ENCODE measurements around the gene FBXO4. TPM values are rescaled to one million over a fixed set of nuclear protein-coding genes. Genes with fewer than 3 reads are reported as not detected.

Gene FBXO4
- total RNA-seq, 1 donor from 2014 or later = 9.5 TPM

DNA sequence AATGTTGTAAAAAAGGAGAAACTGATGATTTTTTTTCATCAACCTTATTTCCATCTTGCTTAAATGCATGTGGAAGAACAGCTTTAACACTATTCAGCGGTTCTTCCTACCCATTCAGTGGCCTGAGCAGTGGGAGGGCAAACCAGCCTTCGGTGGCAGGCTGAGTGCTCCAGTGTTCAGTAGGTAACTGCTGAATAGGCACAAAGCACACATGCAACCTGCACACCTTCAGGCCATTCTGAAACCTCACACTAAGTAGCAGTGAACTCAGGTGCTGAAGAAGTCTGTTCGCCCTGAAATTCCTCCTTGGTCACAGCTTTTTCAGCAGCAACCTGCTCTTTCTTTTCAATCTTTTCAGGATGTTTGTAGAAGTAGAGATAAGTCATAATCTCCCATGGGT is 26.1 kb downstream of the FBXO4 start:
- Histone ChIP-seq H3K4me3 (ENCODE audit: low read depth, low read length) (no peak overlapping the region), H3K36me3 (ENCODE audit: control insufficient read depth, insufficient read depth, low read length) (no peaks in the 10 kb centered on the region), H3K27me3 (ENCODE audit: control insufficient read depth, insufficient read depth, low read length) (no peaks in the 10 kb centered on the region)
- TF ChIP-seq, protein P1, sequence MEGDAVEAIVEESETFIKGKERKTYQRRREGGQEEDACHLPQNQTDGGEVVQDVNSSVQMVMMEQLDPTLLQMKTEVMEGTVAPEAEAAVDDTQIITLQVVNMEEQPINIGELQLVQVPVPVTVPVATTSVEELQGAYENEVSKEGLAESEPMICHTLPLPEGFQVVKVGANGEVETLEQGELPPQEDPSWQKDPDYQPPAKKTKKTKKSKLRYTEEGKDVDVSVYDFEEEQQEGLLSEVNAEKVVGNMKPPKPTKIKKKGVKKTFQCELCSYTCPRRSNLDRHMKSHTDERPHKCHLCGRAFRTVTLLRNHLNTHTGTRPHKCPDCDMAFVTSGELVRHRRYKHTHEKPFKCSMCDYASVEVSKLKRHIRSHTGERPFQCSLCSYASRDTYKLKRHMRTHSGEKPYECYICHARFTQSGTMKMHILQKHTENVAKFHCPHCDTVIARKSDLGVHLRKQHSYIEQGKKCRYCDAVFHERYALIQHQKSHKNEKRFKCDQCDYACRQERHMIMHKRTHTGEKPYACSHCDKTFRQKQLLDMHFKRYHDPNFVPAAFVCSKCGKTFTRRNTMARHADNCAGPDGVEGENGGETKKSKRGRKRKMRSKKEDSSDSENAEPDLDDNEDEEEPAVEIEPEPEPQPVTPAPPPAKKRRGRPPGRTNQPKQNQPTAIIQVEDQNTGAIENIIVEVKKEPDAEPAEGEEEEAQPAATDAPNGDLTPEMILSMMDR (IDR thresholded peaks at IDR 0.05; ENCODE audit: insufficient read depth, low read length, severe bottlenecking) = no peak
- no peak for DNase-seq (ENCODE audit: low read depth)
- no peak for FAIRE-seq

GRCh38 chr5:41954286-41954685 is 29.2 kb downstream of the FBXO4 start:
- FAIRE-seq = no peak
- DNase-seq (ENCODE audit: low read depth) = peak; percentile 27
- TF ChIP-seq, protein P1 (IDR thresholded peaks at IDR 0.05; ENCODE audit: insufficient read depth, low read length, severe bottlenecking) = no peak
- Histone ChIP-seq H3K4me3 (ENCODE audit: low read depth, low read length) (no peak overlapping the region), H3K36me3 (ENCODE audit: control insufficient read depth, insufficient read depth, low read length) (no peaks in the 10 kb centered on the region), H3K27me3 (ENCODE audit: control insufficient read depth, insufficient read depth, low read length) (no peaks in the 10 kb centered on the region)

GRCh38 chr5:41955432-41956024 is 30.4 kb downstream of the FBXO4 start:
- H3K4me3 ChIP-seq (ENCODE audit: low read depth, low read length) = no peak overlapping the region
- no peak for DNase-seq (ENCODE audit: low read depth)
- TF ChIP-seq, protein P1 (IDR thresholded peaks at IDR 0.05; ENCODE audit: insufficient read depth, low read length, severe bottlenecking) = no peak
- H3K36me3 ChIP-seq (ENCODE audit: control insufficient read depth, insufficient read depth, low read length) = no peaks in the 10 kb centered on the region
- FAIRE-seq = no peak
- no peaks in the 10 kb centered on the region for H3K27me3 ChIP-seq (ENCODE audit: control insufficient read depth, insufficient read depth, low read length)

DNA sequence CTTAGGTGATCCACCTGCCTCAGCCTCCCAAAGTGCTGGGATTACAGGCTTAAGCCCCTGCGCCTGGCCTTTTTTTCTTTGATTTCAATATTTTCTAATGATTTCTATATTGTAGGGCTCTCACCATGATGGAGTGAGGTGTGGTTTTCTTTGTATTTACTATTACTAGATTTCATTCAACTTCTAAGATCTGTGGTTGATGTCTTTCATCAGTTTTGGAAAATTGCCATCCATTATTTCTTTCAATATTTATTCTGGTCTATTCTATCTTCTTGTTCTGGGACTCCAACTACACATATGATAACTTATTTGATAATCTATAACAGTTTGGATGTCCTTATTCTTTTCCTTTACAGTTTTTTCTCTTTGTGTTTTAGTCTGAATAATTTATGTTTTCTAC is 31.9 kb downstream of the FBXO4 start:
- H3K4me3 ChIP-seq (ENCODE audit: low read depth, low read length) = no peak overlapping the region
- no peaks in the 10 kb centered on the region for H3K27me3 ChIP-seq (ENCODE audit: control insufficient read depth, insufficient read depth, low read length)
- no peak for FAIRE-seq
- DNase-seq (ENCODE audit: low read depth) = no peak
- no peaks in the 10 kb centered on the region for H3K36me3 ChIP-seq (ENCODE audit: control insufficient read depth, insufficient read depth, low read length)
- TF ChIP-seq, protein P1 (IDR thresholded peaks at IDR 0.05; ENCODE audit: insufficient read depth, low read length, severe bottlenecking) = no peak

GRCh38 chr5:41960481-41960880 is 35.4 kb downstream of the FBXO4 start:
- Histone ChIP-seq H3K27me3 (ENCODE audit: control insufficient read depth, insufficient read depth, low read length) (no peaks in the 10 kb centered on the region), H3K36me3 (ENCODE audit: control insufficient read depth, insufficient read depth, low read length) (no peaks in the 10 kb centered on the region), H3K4me3 (ENCODE audit: low read depth, low read length) (no peak overlapping the region)
- DNase-seq (ENCODE audit: low read depth) (no peak), FAIRE-seq (no peak)
- TF ChIP-seq, protein P1 (IDR thresholded peaks at IDR 0.05; ENCODE audit: insufficient read depth, low read length, severe bottlenecking) = no peak

- DNase-seq (ENCODE audit: low read depth) (no peak), FAIRE-seq (no peak)
- no peaks in the 10 kb centered on the region for H3K27me3 ChIP-seq (ENCODE audit: control insufficient read depth, insufficient read depth, low read length)
- TF ChIP-seq, protein P1 (IDR thresholded peaks at IDR 0.05; ENCODE audit: insufficient read depth, low read length, severe bottlenecking) = no peak
- no peaks in the 10 kb centered on the region for H3K36me3 ChIP-seq (ENCODE audit: control insufficient read depth, insufficient read depth, low read length)
- H3K4me3 ChIP-seq (ENCODE audit: low read depth, low read length) = no peak overlapping the region
These were observed 36.7 kb downstream of the FBXO4 start for GRCh38 chr5:41961736-41962135.
